Neural cell (in vitro differentiated cells): ENCODE results near the gene ANXA10. TPM values are rescaled to one million over a fixed set of nuclear protein-coding genes. Genes with fewer than 3 reads are reported as not detected.

ENCODE experiments used
- H2AFZ ChIP-seq: fragments of 200-600, 300-800 bp; sonication (generic), shearing (Covaris generic); 2 replicates; pipeline ENCODE4 v1.6.0; 2014; ENCODE audit warnings: low read depth, mild to moderate bottlenecking, antibody characterized with exemption, low read length, moderate library complexity
- H3F3A ChIP-seq: fragments of 200-600 bp; shearing (Covaris generic); 2 replicates; pipeline ENCODE4 v1.6.1; 2016; ENCODE audit warnings: mild to moderate bottlenecking, moderate library complexity, mixed read lengths, antibody characterized with exemption, low read length; ENCODE audit not compliant: insufficient read depth, poor library complexity, severe bottlenecking
- H3K27ac ChIP-seq: fragments of 200-600, 300-800 bp; sonication (generic), shearing (Covaris generic); 2 replicates; pipeline ENCODE4 v1.5.1; 2014; ENCODE audit warnings: mild to moderate bottlenecking, low read length, moderate library complexity
- H3K27me3 ChIP-seq: fragments of 300-800, 200-600 bp; sonication (generic), shearing (Covaris generic); 2 replicates; pipeline ENCODE4 v1.6.0; 2014; ENCODE audit warnings: mild to moderate bottlenecking, low read depth, low read length, moderate library complexity; ENCODE audit not compliant: insufficient read depth
- H3K36me3 ChIP-seq: fragments of 300-800, 200-600 bp; sonication (generic), shearing (Covaris generic); 2 replicates; pipeline ENCODE4 v1.5.1; 2014; ENCODE audit warnings: mild to moderate bottlenecking, antibody characterized with exemption, low read length, moderate library complexity; ENCODE audit not compliant: insufficient read depth
- H3K4me2 ChIP-seq: fragments of 300-800, 200-600 bp; sonication (generic), shearing (Covaris generic); 2 replicates; pipeline ENCODE4 v1.6.0; 2014; ENCODE audit warnings: mild to moderate bottlenecking, low read length
- H3K4me3 ChIP-seq: fragments of 300-800, 200-600 bp; sonication (generic), shearing (Covaris generic); 2 replicates; pipeline ENCODE4 v1.5.1; 2014; ENCODE audit warnings: mild to moderate bottlenecking, low read length, moderate library complexity
- H3K79me2 ChIP-seq: fragments of 200-600 bp; shearing (Covaris generic); replicated peaks from 2 replicates; pipeline ENCODE4 v1.6.0; 2014; ENCODE audit warnings: mild to moderate bottlenecking, low read length, moderate library complexity; ENCODE audit not compliant: insufficient read depth
- H3K9ac ChIP-seq: fragments of 300-800, 200-600 bp; sonication (generic), shearing (Covaris generic); 2 replicates; pipeline ENCODE4 v1.6.1; 2016; ENCODE audit warnings: mild to moderate bottlenecking, low read length, mixed read lengths
- H3K9me2 ChIP-seq: fragments of 200-600 bp; shearing (Covaris generic); 2 replicates; pipeline ENCODE4 v1.6.1; 2016; ENCODE audit warnings: mild to moderate bottlenecking, low read length, mixed read lengths; ENCODE audit not compliant: insufficient read depth
- H3K9me3 ChIP-seq: fragments of 200-600, 300-800 bp; sonication (generic), shearing (Covaris generic); 2 replicates; pipeline ENCODE4 v1.6.1; 2016; ENCODE audit warnings: mild to moderate bottlenecking, mixed run types, low read length, moderate library complexity, mixed read lengths
- H4K20me1 ChIP-seq: fragments of 200-600 bp; shearing (Covaris generic); 2 replicates; pipeline ENCODE4 v1.6.1; 2016; ENCODE audit warnings: mild to moderate bottlenecking, mixed run types; ENCODE audit not compliant: insufficient read depth
- EP300 ChIP-seq: fragments of 450-650 bp; conservative IDR thresholded peaks from 2 replicates; pipeline ENCODE4 v1.6.1; 2014; ENCODE audit warnings: antibody characterized with exemption, mild to moderate bottlenecking, moderate library complexity; ENCODE audit not compliant: poor library complexity, severe bottlenecking
- EZH2 ChIP-seq: fragments of 200-600, 300-800 bp; shearing (Covaris generic), sonication (generic); IDR thresholded peaks from 2 replicates; pipeline ENCODE4 v1.6.1; 2014; ENCODE audit warnings: antibody characterized with exemption, low read length, borderline replicate concordance, mild to moderate bottlenecking; ENCODE audit not compliant: insufficient read depth, poor library complexity, severe bottlenecking
- MXI1 ChIP-seq: fragments of 450-650 bp; conservative IDR thresholded peaks from 2 replicates; pipeline ENCODE4 v1.6.1; 2014; ENCODE audit warnings: antibody characterized with exemption, mild to moderate bottlenecking; ENCODE audit not compliant: poor library complexity, severe bottlenecking
- POLR2AphosphoS5 ChIP-seq: IDR thresholded peaks from 2 replicates; pipeline ENCODE4 v1.6.1; 2012
- RAD21 ChIP-seq: fragments of 450-650 bp; conservative IDR thresholded peaks from 2 replicates; pipeline ENCODE4 v1.6.1; 2014; ENCODE audit warnings: antibody characterized with exemption, mild to moderate bottlenecking, moderate library complexity
- SMC3 ChIP-seq: fragments of 450-650 bp; conservative IDR thresholded peaks from 2 replicates; pipeline ENCODE4 v1.6.1; 2014; ENCODE audit warnings: antibody characterized with exemption, mild to moderate bottlenecking, moderate library complexity; ENCODE audit not compliant: poor library complexity
- TAF1 ChIP-seq: IDR thresholded peaks from 2 replicates; pipeline ENCODE4 v1.6.1; 2012; ENCODE audit warnings: low read depth
- polyA plus RNA-seq: library from polyadenylated mRNA; depleted of rRNA; stranded (reverse); fragments of >200 nt; gene quantifications from 2 replicates; pipeline ENCODE4 v1.2.3, GENCODE V29; 2014
- TF ChIP-seq, protein P1 (sequence below): IDR thresholded peaks from 2 replicates; pipeline ENCODE4 v1.6.1; 2012; ENCODE audit warnings: borderline replicate concordance
- TF ChIP-seq, protein P2 (sequence below): fragments of 450-650 bp; IDR thresholded peaks from 2 replicates; pipeline ENCODE4 v1.5.1; 2014; ENCODE audit warnings: antibody characterized with exemption, mild to moderate bottlenecking, moderate library complexity; ENCODE audit not compliant: poor library complexity, severe bottlenecking

Gene ANXA10
- polyA plus RNA-seq, 1 donor from 2014 or later, result not detected

DNA sequence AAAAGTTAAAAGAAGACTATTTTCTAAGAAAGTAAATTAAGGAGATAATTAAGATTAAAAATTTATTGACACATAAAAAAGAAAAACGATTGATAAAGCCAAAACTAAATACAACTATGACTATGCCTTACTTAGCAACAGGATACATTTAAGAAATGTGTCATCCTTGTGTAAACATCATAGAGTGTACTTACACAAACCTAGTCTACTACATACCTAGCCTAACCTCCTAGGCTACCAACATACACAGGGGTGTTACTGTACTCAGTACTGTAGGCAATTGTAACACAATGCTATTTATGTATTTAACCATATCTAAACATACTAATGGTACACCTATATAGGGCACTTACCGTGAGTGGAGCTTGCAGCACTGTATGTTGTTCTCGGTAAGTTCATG lies 108.3 kb downstream of the ANXA10 start:
- Histone ChIP-seq H4K20me1 (no peaks in the 10 kb centered on the region), H3K27ac (no peak overlapping the region), H3K9me3 (peaks cover 8% of the 10 kb centered on the region), H3K79me2 (no peaks in the 10 kb centered on the region), H3F3A (no peaks in the 10 kb centered on the region), H3K36me3 (no peaks in the 10 kb centered on the region), H3K9me2 (no peaks in the 10 kb centered on the region), H3K4me2 (no peak overlapping the region), H3K9ac (no peak overlapping the region), H3K4me3 (no peak overlapping the region), H2AFZ (no peak overlapping the region), H3K27me3 (no peaks in the 10 kb centered on the region)
- TF ChIP-seq TAF1 (no peak), MXI1 (no peak), SMC3 (no peak), EZH2 (no peak), EP300 (no peak), POLR2AphosphoS5 (no peak), RAD21 (no peak)
- TF ChIP-seq, protein P1, sequence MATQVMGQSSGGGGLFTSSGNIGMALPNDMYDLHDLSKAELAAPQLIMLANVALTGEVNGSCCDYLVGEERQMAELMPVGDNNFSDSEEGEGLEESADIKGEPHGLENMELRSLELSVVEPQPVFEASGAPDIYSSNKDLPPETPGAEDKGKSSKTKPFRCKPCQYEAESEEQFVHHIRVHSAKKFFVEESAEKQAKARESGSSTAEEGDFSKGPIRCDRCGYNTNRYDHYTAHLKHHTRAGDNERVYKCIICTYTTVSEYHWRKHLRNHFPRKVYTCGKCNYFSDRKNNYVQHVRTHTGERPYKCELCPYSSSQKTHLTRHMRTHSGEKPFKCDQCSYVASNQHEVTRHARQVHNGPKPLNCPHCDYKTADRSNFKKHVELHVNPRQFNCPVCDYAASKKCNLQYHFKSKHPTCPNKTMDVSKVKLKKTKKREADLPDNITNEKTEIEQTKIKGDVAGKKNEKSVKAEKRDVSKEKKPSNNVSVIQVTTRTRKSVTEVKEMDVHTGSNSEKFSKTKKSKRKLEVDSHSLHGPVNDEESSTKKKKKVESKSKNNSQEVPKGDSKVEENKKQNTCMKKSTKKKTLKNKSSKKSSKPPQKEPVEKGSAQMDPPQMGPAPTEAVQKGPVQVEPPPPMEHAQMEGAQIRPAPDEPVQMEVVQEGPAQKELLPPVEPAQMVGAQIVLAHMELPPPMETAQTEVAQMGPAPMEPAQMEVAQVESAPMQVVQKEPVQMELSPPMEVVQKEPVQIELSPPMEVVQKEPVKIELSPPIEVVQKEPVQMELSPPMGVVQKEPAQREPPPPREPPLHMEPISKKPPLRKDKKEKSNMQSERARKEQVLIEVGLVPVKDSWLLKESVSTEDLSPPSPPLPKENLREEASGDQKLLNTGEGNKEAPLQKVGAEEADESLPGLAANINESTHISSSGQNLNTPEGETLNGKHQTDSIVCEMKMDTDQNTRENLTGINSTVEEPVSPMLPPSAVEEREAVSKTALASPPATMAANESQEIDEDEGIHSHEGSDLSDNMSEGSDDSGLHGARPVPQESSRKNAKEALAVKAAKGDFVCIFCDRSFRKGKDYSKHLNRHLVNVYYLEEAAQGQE, result no peak
- TF ChIP-seq, protein P2, sequence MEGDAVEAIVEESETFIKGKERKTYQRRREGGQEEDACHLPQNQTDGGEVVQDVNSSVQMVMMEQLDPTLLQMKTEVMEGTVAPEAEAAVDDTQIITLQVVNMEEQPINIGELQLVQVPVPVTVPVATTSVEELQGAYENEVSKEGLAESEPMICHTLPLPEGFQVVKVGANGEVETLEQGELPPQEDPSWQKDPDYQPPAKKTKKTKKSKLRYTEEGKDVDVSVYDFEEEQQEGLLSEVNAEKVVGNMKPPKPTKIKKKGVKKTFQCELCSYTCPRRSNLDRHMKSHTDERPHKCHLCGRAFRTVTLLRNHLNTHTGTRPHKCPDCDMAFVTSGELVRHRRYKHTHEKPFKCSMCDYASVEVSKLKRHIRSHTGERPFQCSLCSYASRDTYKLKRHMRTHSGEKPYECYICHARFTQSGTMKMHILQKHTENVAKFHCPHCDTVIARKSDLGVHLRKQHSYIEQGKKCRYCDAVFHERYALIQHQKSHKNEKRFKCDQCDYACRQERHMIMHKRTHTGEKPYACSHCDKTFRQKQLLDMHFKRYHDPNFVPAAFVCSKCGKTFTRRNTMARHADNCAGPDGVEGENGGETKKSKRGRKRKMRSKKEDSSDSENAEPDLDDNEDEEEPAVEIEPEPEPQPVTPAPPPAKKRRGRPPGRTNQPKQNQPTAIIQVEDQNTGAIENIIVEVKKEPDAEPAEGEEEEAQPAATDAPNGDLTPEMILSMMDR, result no peak

DNA sequence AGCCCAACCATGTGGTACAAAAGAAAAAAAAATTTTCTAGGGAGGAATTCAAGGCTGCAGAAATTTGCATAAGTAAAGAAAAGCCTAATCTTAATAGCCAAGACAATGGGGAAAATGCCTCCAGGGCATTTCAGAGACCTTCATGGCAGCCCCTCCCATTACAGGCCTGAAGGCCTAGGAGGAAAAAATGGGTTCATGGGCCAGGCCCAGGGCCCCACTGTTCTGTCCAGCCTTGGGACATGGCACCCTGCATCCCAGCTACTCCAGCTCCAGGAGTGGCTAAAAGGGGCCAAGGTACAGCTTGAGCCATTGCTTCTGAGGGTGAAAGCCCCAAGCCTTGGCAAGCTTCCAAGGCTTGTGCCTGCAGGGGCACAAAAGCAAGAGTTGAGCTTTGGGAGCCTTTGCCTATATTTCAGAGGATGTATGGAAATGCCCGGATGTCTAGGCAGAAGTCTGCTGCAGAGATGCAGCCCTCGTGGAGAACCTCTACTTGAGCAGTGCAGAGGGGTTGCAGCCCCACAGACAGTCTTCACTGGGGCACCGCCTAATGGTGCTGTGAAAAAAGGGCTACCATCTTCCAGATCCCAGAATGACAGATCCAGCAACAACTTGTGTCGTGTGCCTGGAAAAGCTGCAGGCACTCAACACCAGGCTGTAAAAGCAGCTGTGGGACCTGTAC lies 111.0 kb downstream of the ANXA10 start:
- H3K4me3 ChIP-seq, result no peak overlapping the region
- no peaks in the 10 kb centered on the region for H3K9me2 ChIP-seq
- no peaks in the 10 kb centered on the region for H3K27me3 ChIP-seq
- peaks cover 8% of the 10 kb centered on the region for H3K9me3 ChIP-seq
- H4K20me1 ChIP-seq, result no peaks in the 10 kb centered on the region
- no peak overlapping the region for H2AFZ ChIP-seq
- H3K79me2 ChIP-seq, result no peaks in the 10 kb centered on the region
- no peak overlapping the region for H3K27ac ChIP-seq
- no peaks in the 10 kb centered on the region for H3K36me3 ChIP-seq
- TF ChIP-seq TAF1 (no peak), MXI1 (no peak), EP300 (no peak), SMC3 (no peak), RAD21 (no peak), POLR2AphosphoS5 (no peak), EZH2 (no peak)
- TF ChIP-seq, protein P2, result no peak
- TF ChIP-seq, protein P1, result no peak
- H3K9ac ChIP-seq, result no peak overlapping the region
- no peaks in the 10 kb centered on the region for H3F3A ChIP-seq
- H3K4me2 ChIP-seq, result no peak overlapping the region
